H1 (cell line): ENCODE measurements around the gene LARP4.

ENCODE experiments used
- CHD2 ChIP-seq: IDR thresholded peaks from 2 replicates; pipeline ENCODE4 v1.6.1; 2012; ENCODE audit warnings: low read length, improper control_type of control experiment
- GABPA ChIP-seq: IDR thresholded peaks from 2 replicates; pipeline ENCODE4 v1.6.1; 2011; ENCODE audit warnings: mild to moderate bottlenecking, low read length, moderate library complexity, borderline replicate concordance; ENCODE audit not compliant: insufficient read depth
- JUND ChIP-seq: IDR thresholded peaks from 2 replicates; pipeline ENCODE4 v1.6.1; 2011; ENCODE audit warnings: mild to moderate bottlenecking, improper control_type of control experiment, low read length
- POLR2AphosphoS5 ChIP-seq: IDR thresholded peaks from 2 replicates; pipeline ENCODE4 v1.6.1; 2011; ENCODE audit warnings: low read depth, low read length

DNA sequence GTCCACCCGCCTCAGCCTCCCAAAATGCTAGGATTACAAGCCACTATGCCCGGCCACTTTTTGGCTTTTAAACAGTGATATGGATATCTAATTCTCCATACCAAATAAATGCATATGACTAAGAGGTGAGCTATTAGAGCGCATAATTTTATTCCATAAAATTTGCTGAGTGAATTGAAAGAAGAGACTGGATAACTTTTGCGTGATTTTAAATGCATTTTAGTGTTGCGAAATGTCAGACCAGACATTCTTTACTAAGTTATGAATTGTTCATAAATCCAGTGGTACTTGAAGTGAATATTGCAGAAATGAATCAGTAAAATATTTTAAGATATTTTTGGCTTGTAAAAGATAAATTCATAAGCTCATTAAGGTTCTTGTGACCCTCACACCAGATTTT, 53.2 kb downstream of the LARP4 start:
- TF ChIP-seq POLR2AphosphoS5, result no peak
- no peak for TF ChIP-seq CHD2
- TF ChIP-seq JUND, result no peak
- no peak for TF ChIP-seq GABPA
